NK-92 treated with Interleukin-12 subunit alpha and Interleukin-12 subunit beta, amount 100 ng/mL, for 24 hours (cell line): ENCODE results near the gene NKX2-4.

Source experiments
- DNase-seq: peaks from one replicate; lab custom pipeline; 2025; lab: John Stamatoyannopoulos, UW

The NKX2-4 gene

DNA sequence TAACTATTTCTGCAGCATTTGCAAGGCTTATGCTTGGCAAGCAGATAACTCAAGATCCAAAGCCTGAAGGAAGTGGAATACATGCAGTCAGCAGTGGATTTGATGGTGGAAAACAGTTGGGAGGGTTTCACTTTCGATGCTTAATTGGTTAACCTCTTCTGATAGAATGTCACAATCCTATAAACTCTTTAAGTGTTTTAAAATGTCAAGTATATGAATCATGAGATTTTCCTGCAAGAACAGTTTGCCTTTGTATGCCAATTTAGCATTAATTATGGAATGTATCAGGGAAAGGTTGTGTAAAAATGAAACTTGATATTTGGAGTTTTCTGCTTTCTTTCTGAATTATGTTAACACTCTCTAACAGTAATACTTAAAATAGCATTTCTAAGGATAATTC lies 36.6 kb downstream of the NKX2-4 start:
- no peak for DNase-seq

DNA sequence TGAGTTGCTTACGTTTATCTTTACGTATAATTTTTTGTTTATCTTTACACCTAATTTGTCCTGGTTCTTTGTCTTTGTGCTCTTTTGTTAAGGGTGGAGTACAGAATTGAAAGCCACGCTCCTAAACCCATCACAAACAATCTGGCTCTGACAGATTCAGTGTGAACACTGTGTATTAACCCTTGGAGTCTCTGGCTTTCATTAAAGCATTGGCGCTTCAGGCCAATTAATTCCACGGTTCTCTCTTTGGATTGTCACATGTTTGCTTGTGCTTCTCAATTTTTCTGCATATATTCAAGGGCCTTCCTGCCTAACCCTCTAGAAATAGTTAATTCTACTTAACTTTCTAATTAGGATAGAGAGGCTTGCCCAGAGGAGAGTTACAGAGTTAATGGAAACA lies 38.6 kb downstream of the NKX2-4 start:
- no peak for DNase-seq

DNA sequence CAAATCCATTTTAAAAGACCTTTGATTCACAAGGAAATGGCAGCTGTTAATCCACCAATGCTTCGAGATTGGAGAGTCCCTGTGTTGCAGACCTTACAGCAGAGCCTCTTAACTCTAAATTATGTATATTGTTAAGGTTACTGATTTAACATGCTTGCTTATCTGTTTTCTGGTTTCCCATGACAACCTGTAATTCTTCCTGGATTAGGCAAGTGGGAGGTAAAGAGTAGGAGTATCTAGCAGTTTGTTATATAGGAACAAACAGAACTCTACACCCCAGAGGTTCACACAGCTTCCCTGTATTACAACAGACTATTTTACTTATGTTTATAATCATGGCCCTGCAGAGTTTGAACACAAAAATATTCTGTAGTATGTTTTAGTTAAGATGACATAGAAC lies 39.5 kb downstream of the NKX2-4 start:
- DNase-seq: no peak

DNA sequence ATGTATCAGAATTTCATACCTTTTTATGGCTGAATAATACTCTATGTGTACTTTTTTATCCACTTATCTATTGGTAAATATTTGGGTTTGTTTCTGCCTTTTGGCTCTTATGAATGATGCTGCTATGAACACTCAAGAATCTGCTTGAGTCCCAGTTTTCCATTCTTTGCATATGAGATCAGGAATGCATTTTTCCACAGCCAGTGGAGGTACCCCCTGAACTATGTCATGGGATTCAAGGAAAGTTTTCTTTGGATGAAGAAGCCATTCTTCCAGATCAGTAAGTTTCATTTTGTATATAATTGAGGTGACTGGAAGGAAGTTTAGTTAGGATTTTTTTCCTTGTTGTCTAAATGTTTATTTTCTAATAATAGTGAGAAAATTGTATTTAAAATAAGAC lies 40.9 kb downstream of the NKX2-4 start:
- no peak for DNase-seq

DNA sequence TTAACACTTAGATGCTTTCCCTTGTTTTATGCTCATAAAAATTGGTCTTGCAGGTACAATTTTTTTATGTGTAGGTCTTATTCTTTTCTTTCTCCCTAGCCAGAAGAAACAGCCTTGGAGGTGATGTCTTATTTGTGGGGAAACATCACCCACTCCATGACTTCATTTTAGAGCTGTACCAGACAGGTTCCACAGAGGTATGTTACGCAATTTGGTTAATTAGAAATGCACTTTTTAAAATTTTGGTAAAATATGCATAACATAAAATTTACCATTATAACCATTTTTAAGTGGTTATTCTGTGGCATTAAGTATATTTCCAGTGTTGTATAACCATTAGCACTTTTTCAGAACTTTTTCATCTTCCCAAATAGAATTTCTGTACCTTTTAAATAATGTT lies 41.3 kb downstream of the NKX2-4 start:
- DNase-seq: no peak

DNA sequence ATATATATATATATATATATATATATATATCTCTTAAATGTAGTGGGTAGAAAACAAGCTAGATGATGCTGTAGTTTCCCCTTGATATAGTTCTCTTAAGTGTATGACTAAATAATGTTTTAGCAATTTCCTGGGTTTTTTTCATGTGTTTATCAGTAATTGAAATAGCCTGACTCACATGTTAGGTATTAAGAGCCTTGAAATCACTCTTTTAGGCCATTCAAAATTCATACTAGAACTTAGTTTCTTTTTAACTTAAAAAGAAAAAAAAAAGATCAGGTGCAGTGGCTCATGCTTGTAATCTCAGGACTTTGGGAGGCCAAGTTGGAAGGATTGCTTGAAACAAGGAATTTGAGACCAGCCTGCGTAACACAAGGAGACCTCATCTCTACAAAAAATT lies 44.1 kb downstream of the NKX2-4 start:
- DNase-seq: no peak

DNA sequence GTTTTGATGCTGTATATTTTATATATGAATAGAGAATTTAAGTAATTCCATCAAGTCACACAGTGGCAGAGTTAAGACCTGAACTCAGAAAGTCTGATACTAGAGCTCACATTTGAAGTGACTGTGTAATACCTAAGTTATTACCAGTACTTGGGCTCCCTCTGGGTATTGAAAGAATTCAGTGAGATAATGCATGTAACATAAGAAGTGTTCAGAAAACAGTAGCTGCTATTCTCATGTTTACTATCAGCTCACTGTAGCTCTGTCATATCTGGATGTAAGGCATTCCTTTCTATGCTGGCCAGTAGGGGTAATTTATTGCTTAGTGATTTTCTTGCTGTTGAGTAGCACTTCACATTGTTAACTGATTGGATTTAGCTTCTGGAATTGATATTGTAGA lies 44.6 kb downstream of the NKX2-4 start:
- DNase-seq: no peak
